IMR-90 (cell line): ENCODE results near the gene HAUS7. TPM values are rescaled to one million over a fixed set of nuclear protein-coding genes. Genes with fewer than 3 reads are reported as not detected.
A peak's percentile ranks its signal among the peaks of the same experiment; 100 is the strongest.

Experiments used
- ATAC-seq: fragments of 200-7000 bp; cut with Tn5 transposase; 2 replicates; pipeline ENCODE4 v1.9.1; 2020; ENCODE audit warnings: low read depth, mild to moderate bottlenecking, moderate library complexity
- BruUV-seq: library from RNA; stranded (reverse); fragments of 400-500 nt; replicated peaks from 2 replicates; lab custom pipeline; 2021; lab: Mats Ljungman, UMichigan
- CTCF ChIA-PET: fragments of 300-600 bp; formaldehyde crosslinking; extraction: SDS; loops from one replicate; lab custom pipeline; 2021; ENCODE audit warnings: antibody characterized with exemption; lab: Yijun Ruan, JAX
- POLR2A ChIA-PET: fragments of 300-600 bp; sonication (Branson Sonifier 250); formaldehyde crosslinking; loops from one replicate; lab custom pipeline; 2022; ENCODE audit warnings: antibody characterized with exemption; ENCODE audit not compliant: unreplicated experiment; lab: Charles Lee
- DNase-seq: peaks from one replicate; pipeline ENCODE4 v3.0.0; 2013
- H2AFZ ChIP-seq: replicated peaks from 2 replicates; pipeline ENCODE3; 2013; ENCODE audit warnings: low read length, mild to moderate bottlenecking; ENCODE audit not compliant: poor library complexity
- H2AK5ac ChIP-seq: 2 replicates; pipeline ENCODE4 v1.6.1; 2013; ENCODE audit warnings: low read depth, low read length, inconsistent platforms
- H2AK9ac ChIP-seq: replicated peaks from 2 replicates; pipeline ENCODE3; 2013; ENCODE audit warnings: mild to moderate bottlenecking, low read depth, low read length, moderate library complexity; ENCODE audit not compliant: poor library complexity
- H2BK120ac ChIP-seq: 2 replicates; pipeline ENCODE4 v1.6.1; 2013; ENCODE audit warnings: low read depth, low read length, inconsistent platforms
- H2BK15ac ChIP-seq: 3 replicates; pipeline ENCODE4 v1.6.1; 2013; ENCODE audit warnings: low read depth, low read length, inconsistent platforms
- H2BK20ac ChIP-seq: 2 replicates; pipeline ENCODE4 v1.6.1; 2013; ENCODE audit warnings: low read depth, mild to moderate bottlenecking, inconsistent platforms, low read length, moderate library complexity
- H2BK5ac ChIP-seq: 2 replicates; pipeline ENCODE4 v1.6.1; 2013; ENCODE audit warnings: mild to moderate bottlenecking, low read depth, low read length, inconsistent platforms; ENCODE audit not compliant: poor library complexity, severe bottlenecking
- H3K14ac ChIP-seq: replicated peaks from 2 replicates; pipeline ENCODE4 v1.6.1; 2013; ENCODE audit warnings: low read depth, low read length, inconsistent platforms
- H3K18ac ChIP-seq: 2 replicates; pipeline ENCODE4 v1.6.1; 2013; ENCODE audit warnings: low read depth, low read length, control low read depth
- H3K23ac ChIP-seq: 2 replicates; pipeline ENCODE4 v1.6.1; 2013; ENCODE audit warnings: low read depth, low read length, inconsistent platforms
- H3K27ac ChIP-seq: 2 replicates; pipeline ENCODE4 v1.5.1; 2013; ENCODE audit warnings: mild to moderate bottlenecking, control low read depth, low read length; ENCODE audit not compliant: insufficient read depth
- H3K27me3 ChIP-seq: 2 replicates; pipeline ENCODE4 v1.6.1; 2013; ENCODE audit warnings: low read length; ENCODE audit not compliant: control insufficient read depth, insufficient read depth
- H3K36me3 ChIP-seq: 2 replicates; pipeline ENCODE4 v1.6.1; 2013; ENCODE audit warnings: low read length, mixed read lengths; ENCODE audit not compliant: control insufficient read depth, insufficient read depth
- H3K4ac ChIP-seq: 2 replicates; pipeline ENCODE4 v1.6.1; 2013; ENCODE audit warnings: low read depth, low read length, inconsistent platforms
- H3K4me1 ChIP-seq: 2 replicates; pipeline ENCODE4 v1.6.1; 2013; ENCODE audit warnings: low read length, mixed read lengths; ENCODE audit not compliant: control insufficient read depth, insufficient read depth
- H3K4me2 ChIP-seq: 2 replicates; pipeline ENCODE4 v1.6.1; 2013; ENCODE audit warnings: low read depth, mild to moderate bottlenecking, control low read depth, low read length, moderate library complexity
- H3K4me3 ChIP-seq: 2 replicates; pipeline ENCODE4 v1.5.1; 2013; ENCODE audit warnings: low read depth, mild to moderate bottlenecking, control low read depth, low read length, moderate library complexity; ENCODE audit not compliant: insufficient read depth
- H3K56ac ChIP-seq: 2 replicates; pipeline ENCODE4 v1.6.1; 2013; ENCODE audit warnings: low read length, inconsistent platforms; ENCODE audit not compliant: insufficient read depth; ENCODE audit errors: extremely low read depth
- H3K79me1 ChIP-seq, 2 experiments: 2 replicates each; pipeline ENCODE4 v1.6.1; 2013; ENCODE audit warnings: low read length in 2 of 2, inconsistent platforms in 1 of 2, low read depth in 1 of 2
- H3K9ac ChIP-seq: 2 replicates; pipeline ENCODE4 v1.6.1; 2013; ENCODE audit warnings: low read depth, low read length, control low read depth
- H3K9me1 ChIP-seq: 2 replicates; pipeline ENCODE4 v1.6.1; 2013; ENCODE audit warnings: low read length, inconsistent platforms; ENCODE audit not compliant: insufficient read depth
- H3K9me3 ChIP-seq: 2 replicates; pipeline ENCODE4 v1.6.1; 2013; ENCODE audit warnings: low read length; ENCODE audit not compliant: control insufficient read depth, insufficient read depth
- H4K20me1 ChIP-seq: 2 replicates; pipeline ENCODE4 v1.6.1; 2013; ENCODE audit warnings: low read length, inconsistent platforms; ENCODE audit not compliant: insufficient read depth
- H4K5ac ChIP-seq: 2 replicates; pipeline ENCODE4 v1.6.1; 2013; ENCODE audit warnings: mild to moderate bottlenecking, low read depth, low read length, control low read depth
- H4K8ac ChIP-seq, 2 experiments: 2 replicates each; pipeline ENCODE4 v1.6.1; 2013; ENCODE audit warnings: low read depth in 2 of 2, low read length in 2 of 2, control low read depth in 1 of 2, inconsistent platforms in 1 of 2
- H4K91ac ChIP-seq: 2 replicates; pipeline ENCODE4 v1.6.1; 2013; ENCODE audit warnings: low read depth, low read length, inconsistent platforms; ENCODE audit not compliant: insufficient read depth
- BHLHE40 ChIP-seq: fragments of 150-350 bp; IDR thresholded peaks from 2 replicates; pipeline ENCODE4 v1.6.1; 2016; ENCODE audit warnings: mild to moderate bottlenecking, low read depth, low read length
- CEBPB ChIP-seq: IDR thresholded peaks from 2 replicates; pipeline ENCODE4 v1.6.1; 2012; ENCODE audit warnings: low read depth, low read length, improper control_type of control experiment
- CHD1 ChIP-seq: IDR thresholded peaks from 2 replicates; pipeline ENCODE4 v1.6.1; 2012; ENCODE audit warnings: low read depth, low read length, improper control_type of control experiment
- ELK1 ChIP-seq: fragments of 150-350 bp; IDR thresholded peaks from 2 replicates; pipeline ENCODE4 v1.6.1; 2016; ENCODE audit warnings: low read depth, mild to moderate bottlenecking, low read length, moderate library complexity, borderline replicate concordance
- FOS ChIP-seq: fragments of 150-350 bp; IDR thresholded peaks from 2 replicates; pipeline ENCODE4 v1.6.1; 2016; ENCODE audit warnings: low read depth, low read length
- MAFK ChIP-seq: IDR thresholded peaks from 2 replicates; pipeline ENCODE4 v1.6.1; 2012; ENCODE audit warnings: low read depth, low read length, improper control_type of control experiment
- MAZ ChIP-seq: IDR thresholded peaks from 2 replicates; pipeline ENCODE4 v1.6.1; 2012; ENCODE audit warnings: low read depth, mild to moderate bottlenecking, low read length, improper control_type of control experiment, moderate library complexity, borderline replicate concordance
- MXI1 ChIP-seq: IDR thresholded peaks from 2 replicates; pipeline ENCODE4 v1.6.1; 2012; ENCODE audit warnings: low read depth, mild to moderate bottlenecking, low read length, moderate library complexity, borderline replicate concordance
- NFE2L2 ChIP-seq: fragments of 150-350 bp; IDR thresholded peaks from 2 replicates; pipeline ENCODE4 v1.6.1; 2016; ENCODE audit warnings: low read depth, mild to moderate bottlenecking, low read length
- POLR2A ChIP-seq: IDR thresholded peaks from 2 replicates; pipeline ENCODE4 v1.6.1; 2012; ENCODE audit warnings: mild to moderate bottlenecking, low read depth, low read length
- RAD21 ChIP-seq: IDR thresholded peaks from 2 replicates; pipeline ENCODE4 v1.6.1; 2012; ENCODE audit warnings: low read length, improper control_type of control experiment
- RCOR1 ChIP-seq: IDR thresholded peaks from 2 replicates; pipeline ENCODE4 v1.6.1; 2012; ENCODE audit warnings: mild to moderate bottlenecking, low read length, improper control_type of control experiment; ENCODE audit not compliant: insufficient replicate concordance
- RFX5 ChIP-seq: IDR thresholded peaks from 2 replicates; pipeline ENCODE4 v1.8.0; 2012; ENCODE audit warnings: low read depth, mild to moderate bottlenecking, low read length, moderate library complexity
- SMC3 ChIP-seq: fragments of 150-350 bp; IDR thresholded peaks from 2 replicates; pipeline ENCODE4 v1.6.1; 2016; ENCODE audit warnings: low read depth, mild to moderate bottlenecking, antibody characterized with exemption, low read length, moderate library complexity
- USF2 ChIP-seq: fragments of 150-350 bp; IDR thresholded peaks from 2 replicates; pipeline ENCODE4 v1.6.1; 2017; ENCODE audit warnings: mild to moderate bottlenecking, antibody characterized with exemption, low read length, low read depth
- WGBS, 2 experiments: methylation state at CpG; one replicate each; pipeline versions ENCODE4 v1.1.5 to v1.1.7; 2013; ENCODE audit warnings: missing lambda C conversion rate in 2 of 2; ENCODE audit not compliant: insufficient read length in 1 of 2; ENCODE audit errors: extremely low coverage in 2 of 2; 5-methylcytosine and 5-hydroxymethylcytosine counted together
- dilution Hi-C: fragments of 300-500 bp; cut with HindIII; formaldehyde crosslinking; loops from one replicate; pipeline ENCODE4 v1.14.3; 2018; ENCODE audit warnings: low sequenced_read_pairs; ENCODE audit not compliant: unreplicated experiment
- in situ Hi-C: fragments of 300-500 bp; cut with MboI; formaldehyde crosslinking; loops from 3 replicates; pipeline ENCODE4 v1.14.3; 2019; ENCODE audit warnings: low sequenced_read_pairs, inconsistent platforms, mixed read lengths
- intact Hi-C: fragments of 100-400 bp; cut with micrococcal nuclease; formaldehyde crosslinking; loops from 2 replicates; pipeline ENCODE4 v1.10.0; 2022
- polyA plus RNA-seq, 3 experiments: library from polyadenylated mRNA; depleted of rRNA; stranded (reverse); fragments of >200 nt; gene quantifications; 2 replicates each; pipeline ENCODE4 v1.2.3, GENCODE V29; 2012; ENCODE audit warnings: low replicate concordance in 1 of 3
- total RNA-seq: library from RNA; depleted of rRNA; stranded (reverse); fragments of >200 nt; gene quantifications from 2 replicates; pipeline ENCODE4 v1.2.3, GENCODE V29; 2012
- TF ChIP-seq, protein P1 (sequence below): conservative IDR thresholded peaks from 2 replicates; pipeline ENCODE4 v1.5.1; 2012; ENCODE audit warnings: mild to moderate bottlenecking, low read depth, low read length, improper control_type of control experiment

The HAUS7 gene
- total and polyA plus RNA-seq, 2 of the 4 experiments (the other 2 are of a cell fraction) = 10.8 to 25.9 TPM

DNA sequence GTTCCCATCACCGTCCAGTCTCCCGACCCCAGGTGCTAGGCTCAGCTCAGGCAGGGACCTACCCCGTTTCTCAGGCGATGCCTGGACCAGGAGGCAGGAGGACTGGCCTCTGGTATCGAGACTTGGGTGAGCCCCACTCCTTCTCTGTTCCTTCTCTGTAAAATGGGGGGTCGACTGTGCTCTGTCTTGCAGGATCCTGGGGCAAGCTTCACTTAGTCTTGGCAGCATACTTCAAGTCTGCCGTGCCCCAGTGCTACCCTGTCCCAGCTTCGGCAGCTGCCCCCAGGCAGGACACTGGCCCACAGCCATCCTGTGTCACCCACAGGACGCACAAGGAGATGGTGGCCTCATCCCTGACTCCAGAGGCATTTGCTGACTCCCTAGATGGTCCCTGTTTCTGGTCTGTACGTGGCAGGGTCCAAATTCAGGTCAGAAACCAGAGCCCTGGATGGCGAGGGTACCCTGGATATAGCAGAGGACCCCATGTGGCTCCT is 7.0 kb upstream of the HAUS7 start:
- 72% methylated on average over 3 of the region's 11 CpGs; no CpG with 5 or more reads in 1 of the 2 experiments for WGBS, 2 experiments
- H3K4me2 ChIP-seq = no peak overlapping the region
- peaks cover 23% of the 10 kb centered on the region for H3K9me1 ChIP-seq
- peak overlapping the region; percentile 99 for H3K4ac ChIP-seq
- H3K27me3 ChIP-seq = no peaks in the 10 kb centered on the region
- peaks cover 0 to 5% of the 10 kb centered on the region in 2 experiments; a peak in 1 of 4 replicates for H3K79me1 ChIP-seq
- H4K20me1 ChIP-seq = no peaks in the 10 kb centered on the region
- H3K9ac ChIP-seq = no peak overlapping the region
- H2BK120ac ChIP-seq = peak overlapping the region; percentile 99
- H3K9me3 ChIP-seq = no peaks in the 10 kb centered on the region
- peak overlapping the region; percentile 78 for H3K18ac ChIP-seq
- H4K91ac ChIP-seq = peak overlapping the region; percentile 98
- no peak for TF ChIP-seq MXI1
- TF ChIP-seq RFX5 = no peak
- TF ChIP-seq NFE2L2 = no peak
- no peak for TF ChIP-seq CHD1
- TF ChIP-seq CEBPB = no peak
- TF ChIP-seq RAD21 = no peak
- TF ChIP-seq, protein P1, sequence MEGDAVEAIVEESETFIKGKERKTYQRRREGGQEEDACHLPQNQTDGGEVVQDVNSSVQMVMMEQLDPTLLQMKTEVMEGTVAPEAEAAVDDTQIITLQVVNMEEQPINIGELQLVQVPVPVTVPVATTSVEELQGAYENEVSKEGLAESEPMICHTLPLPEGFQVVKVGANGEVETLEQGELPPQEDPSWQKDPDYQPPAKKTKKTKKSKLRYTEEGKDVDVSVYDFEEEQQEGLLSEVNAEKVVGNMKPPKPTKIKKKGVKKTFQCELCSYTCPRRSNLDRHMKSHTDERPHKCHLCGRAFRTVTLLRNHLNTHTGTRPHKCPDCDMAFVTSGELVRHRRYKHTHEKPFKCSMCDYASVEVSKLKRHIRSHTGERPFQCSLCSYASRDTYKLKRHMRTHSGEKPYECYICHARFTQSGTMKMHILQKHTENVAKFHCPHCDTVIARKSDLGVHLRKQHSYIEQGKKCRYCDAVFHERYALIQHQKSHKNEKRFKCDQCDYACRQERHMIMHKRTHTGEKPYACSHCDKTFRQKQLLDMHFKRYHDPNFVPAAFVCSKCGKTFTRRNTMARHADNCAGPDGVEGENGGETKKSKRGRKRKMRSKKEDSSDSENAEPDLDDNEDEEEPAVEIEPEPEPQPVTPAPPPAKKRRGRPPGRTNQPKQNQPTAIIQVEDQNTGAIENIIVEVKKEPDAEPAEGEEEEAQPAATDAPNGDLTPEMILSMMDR = no peak
- TF ChIP-seq RCOR1 = no peak
- no peak for TF ChIP-seq MAZ
- TF ChIP-seq POLR2A = no peak
- TF ChIP-seq USF2 = no peak
- no peak for TF ChIP-seq ELK1
- no peak for TF ChIP-seq SMC3
- no peak for TF ChIP-seq FOS
- TF ChIP-seq BHLHE40 = no peak
- no peak for TF ChIP-seq MAFK
- peak overlapping the region; percentile 94 for H2AK9ac ChIP-seq
- H4K5ac ChIP-seq = peak overlapping the region; percentile 82
- ChIA-PET CTCF (no interaction called here), POLR2A (interaction anchor here (0.6 kb wide), 1 partner anchor 30 kb away, joined by 3 read pairs; no protein-coding TSS in a partner anchor)
- H3K23ac ChIP-seq = peak overlapping the region; percentile 94
- ATAC-seq (peak; percentile 21), DNase-seq (no peak)
- H3K4me3 ChIP-seq = no peak overlapping the region
- H2BK20ac ChIP-seq = peak overlapping the region; percentile 99
- H2AFZ ChIP-seq = peak overlapping the region; percentile 85
- peak overlapping the region; percentile 72 for H2BK5ac ChIP-seq
- H3K56ac ChIP-seq = no peak overlapping the region
- intact Hi-C loops (no loop called here), dilution Hi-C loops (no loop called here), in situ Hi-C loops (no loop called here)
- peak overlapping the region; percentile 100; the same call in 2 of the 3 replicates for H2BK15ac ChIP-seq
- H2AK5ac ChIP-seq = peak overlapping the region; percentile 98
- H4K8ac ChIP-seq = peak overlapping the region; percentile 91 to 93
- peak overlapping the region; percentile 97 for H3K14ac ChIP-seq
- H3K27ac ChIP-seq = peak overlapping the region; percentile 56
- H3K4me1 ChIP-seq = peaks cover 23% of the 10 kb centered on the region
- no TSS peak for BruUV-seq
- no peaks in the 10 kb centered on the region for H3K36me3 ChIP-seq
